Sigmoid colon (tissue), 7 donors: Measurements from ENCODE around the gene ZNF407. TPM values are rescaled to one million over a fixed set of nuclear protein-coding genes. Genes with fewer than 3 reads are reported as not detected.

ENCODE experiments used
- DNase-seq: peaks from one replicate; pipeline ENCODE4 v3.0.0-alpha.2; 2019
- H3K27ac ChIP-seq, 4 donors: fragments of 200-600 bp; sonication (generic); one replicate each; pipeline ENCODE4 v1.5.1; 2016 to 2019; ENCODE audit warnings: mild to moderate bottlenecking in 1 of 4
- H3K27me3 ChIP-seq, 3 donors: fragments of 200-600 bp; sonication (generic); one replicate each; pipeline ENCODE4 v1.5.1; 2019; ENCODE audit warnings: mild to moderate bottlenecking in 1 of 3
- H3K36me3 ChIP-seq, 4 donors: fragments of 200-600 bp; sonication (generic); one replicate each; pipeline ENCODE4 v1.5.1; 2016 to 2019
- H3K4me1 ChIP-seq, 4 donors: fragments of 200-600 bp; sonication (generic); one replicate each; pipeline ENCODE4 v1.5.1; 2017 to 2019
- H3K4me3 ChIP-seq, 4 donors: fragments of 200-600 bp; sonication (generic); one replicate each; pipeline ENCODE4 v1.5.1; 2017 to 2019; ENCODE audit warnings: mild to moderate bottlenecking in 2 of 4, moderate library complexity in 1 of 4
- H3K9me3 ChIP-seq, 4 donors: fragments of 200-600 bp in 3 of 4; sonication (generic) in 3 of 4; one replicate each; pipeline versions ENCODE4 v1.5.1 to v1.6.1; 2013 to 2019
- EP300 ChIP-seq, 4 donors: sonication (generic); formaldehyde crosslinking; IDR thresholded peaks; one replicate each; pipeline ENCODE4 v1.6.1; 2017; ENCODE audit warnings: antibody characterized with exemption in 4 of 4
- POLR2A ChIP-seq, 2 donors: fragments of 450-650 bp; IDR thresholded peaks; one replicate each; pipeline ENCODE4 v1.6.1; 2016; ENCODE audit warnings: antibody characterized with exemption in 2 of 2, mild to moderate bottlenecking in 2 of 2, moderate library complexity in 2 of 2
- POLR2AphosphoS5 ChIP-seq, 4 donors: sonication (generic); formaldehyde crosslinking; IDR thresholded peaks; one replicate each; pipeline ENCODE4 v1.6.1; 2017; ENCODE audit warnings: antibody characterized with exemption in 4 of 4
- WGBS, 2 donors: extraction: QIAGEN DNeasy Blood & Tissue Kit; methylation state at CpG; one replicate each; pipeline ENCODE4 v1.1.7; 2013; 5-methylcytosine and 5-hydroxymethylcytosine counted together
- intact Hi-C: fragments of 100-400 bp; cut with DNase I; formaldehyde crosslinking; loops from one replicate; pipeline ENCODE4 v1.15.1; 2023
- polyA plus RNA-seq, 3 donors: library from polyadenylated mRNA; stranded (reverse); fragments of 200-250 nt; gene quantifications; one replicate each; pipeline ENCODE4 v1.2.3, GENCODE V29; 2013
- total RNA-seq, 4 donors: library from RNA; depleted of rRNA; stranded (reverse); fragments of >200 nt; gene quantifications; one replicate each; pipeline ENCODE4 v1.1.0, GENCODE V29; 2016
- TF ChIP-seq, protein P1 (sequence below), 4 experiments: fragments of 450-650 bp in 3 of 4; fragments of 200-600 bp in 1 of 4; IDR thresholded peaks; one replicate each; pipeline ENCODE4 v1.5.1; 2016 to 2019; ENCODE audit warnings: antibody characterized with exemption in 4 of 4, mild to moderate bottlenecking in 3 of 4, moderate library complexity in 2 of 4
- donor health status: healthy with polysubstance abuse.
- donor health status: Bipolar disorder and iron deficiency.
- donor health status: healthy.

ZNF407 gene
- total and polyA plus RNA-seq, 7 donors: 1.4 to 19.8 (median 16.3) TPM

DNA sequence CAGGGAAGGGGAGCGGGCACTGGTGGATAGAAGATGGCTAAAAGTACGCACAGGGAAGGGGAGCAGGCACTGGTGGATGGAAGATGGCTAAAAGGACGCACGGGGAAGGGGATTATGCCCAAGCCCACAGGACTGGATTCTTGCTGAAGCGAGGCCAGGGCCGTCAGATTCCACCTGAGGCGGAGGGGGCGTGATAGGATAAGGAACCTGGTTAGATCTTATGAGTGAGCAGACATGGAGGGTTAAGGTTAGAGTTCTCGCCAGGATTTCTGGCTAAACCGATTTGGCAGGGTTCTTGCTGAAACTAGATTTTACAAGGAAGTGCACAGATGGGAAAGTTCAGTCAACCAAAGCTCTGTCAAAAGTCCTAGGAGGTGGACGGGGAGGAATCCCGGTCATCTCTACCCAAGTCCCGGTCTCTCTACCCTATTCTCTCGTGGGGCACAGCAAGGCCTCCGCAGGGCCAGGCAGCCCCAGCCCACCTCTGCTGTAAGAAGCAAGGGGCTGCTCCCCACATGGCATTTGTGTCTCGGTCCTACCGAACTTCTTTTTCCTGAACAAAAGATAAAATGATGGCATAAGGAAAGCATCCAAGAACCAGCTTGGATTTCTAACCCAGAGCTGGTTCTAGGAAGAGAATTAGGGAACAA is 470.5 kb downstream of the ZNF407 start:
- Histone ChIP-seq H3K4me3 (no peak overlapping the region), H3K36me3 (peaks cover 0 to 18% (median 13%) of the 10 kb centered on the region in 4 donors), H3K27me3 (no peaks in the 10 kb centered on the region), H3K9me3 (no peaks in the 10 kb centered on the region), H3K27ac (no peak overlapping the region), H3K4me1 (no peaks in the 10 kb centered on the region)
- intact Hi-C loops: no loop called here
- peak; percentile 45 for DNase-seq
- TF ChIP-seq POLR2AphosphoS5 (IDR thresholded peaks at IDR 0.05): no peak
- TF ChIP-seq POLR2A (IDR thresholded peaks at IDR 0.05): no peak
- no peak for TF ChIP-seq EP300 (IDR thresholded peaks at IDR 0.05)
- TF ChIP-seq, protein P1, sequence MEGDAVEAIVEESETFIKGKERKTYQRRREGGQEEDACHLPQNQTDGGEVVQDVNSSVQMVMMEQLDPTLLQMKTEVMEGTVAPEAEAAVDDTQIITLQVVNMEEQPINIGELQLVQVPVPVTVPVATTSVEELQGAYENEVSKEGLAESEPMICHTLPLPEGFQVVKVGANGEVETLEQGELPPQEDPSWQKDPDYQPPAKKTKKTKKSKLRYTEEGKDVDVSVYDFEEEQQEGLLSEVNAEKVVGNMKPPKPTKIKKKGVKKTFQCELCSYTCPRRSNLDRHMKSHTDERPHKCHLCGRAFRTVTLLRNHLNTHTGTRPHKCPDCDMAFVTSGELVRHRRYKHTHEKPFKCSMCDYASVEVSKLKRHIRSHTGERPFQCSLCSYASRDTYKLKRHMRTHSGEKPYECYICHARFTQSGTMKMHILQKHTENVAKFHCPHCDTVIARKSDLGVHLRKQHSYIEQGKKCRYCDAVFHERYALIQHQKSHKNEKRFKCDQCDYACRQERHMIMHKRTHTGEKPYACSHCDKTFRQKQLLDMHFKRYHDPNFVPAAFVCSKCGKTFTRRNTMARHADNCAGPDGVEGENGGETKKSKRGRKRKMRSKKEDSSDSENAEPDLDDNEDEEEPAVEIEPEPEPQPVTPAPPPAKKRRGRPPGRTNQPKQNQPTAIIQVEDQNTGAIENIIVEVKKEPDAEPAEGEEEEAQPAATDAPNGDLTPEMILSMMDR (IDR thresholded peaks at IDR 0.05): no peak
- WGBS, 2 donors: 89 to 91% methylated on average over 17 of the region's 17 CpGs

DNA sequence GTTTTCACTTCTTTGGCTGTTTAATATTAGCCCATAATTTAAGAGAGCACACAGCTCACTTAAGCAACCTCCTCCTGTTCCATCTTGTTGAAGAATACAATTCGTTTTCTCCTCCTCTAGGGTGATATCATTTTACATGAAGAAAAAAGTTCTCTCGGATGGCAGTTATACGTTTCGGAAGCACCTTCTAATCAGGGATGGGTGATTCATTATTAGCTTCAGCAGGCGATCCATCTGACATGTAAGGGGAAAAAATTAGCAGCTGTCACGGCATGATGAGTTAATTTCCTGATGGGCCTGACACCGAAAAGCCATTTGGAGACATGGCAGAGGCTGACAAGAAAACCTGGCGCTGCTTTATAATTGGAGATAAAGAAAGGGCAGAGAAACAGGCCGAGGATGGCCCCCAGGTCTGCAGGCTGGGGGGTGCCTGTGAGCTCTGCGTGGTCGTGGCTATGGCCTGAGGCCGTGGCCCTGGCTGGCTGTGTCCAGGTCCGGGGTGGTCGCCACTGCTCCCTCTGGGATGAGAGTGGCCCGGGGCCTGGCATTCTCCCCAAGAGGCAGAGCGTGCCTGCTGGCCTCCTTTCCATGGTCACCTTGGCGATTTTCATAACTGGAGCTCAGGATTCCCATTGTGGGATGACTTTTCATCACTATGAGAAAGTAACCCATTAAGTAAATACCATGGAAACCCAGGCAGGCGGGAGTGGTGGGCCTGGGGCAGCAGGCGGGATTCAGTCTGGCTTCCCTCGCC is 471.2 kb downstream of the ZNF407 start:
- Histone ChIP-seq H3K9me3 (no peaks in the 10 kb centered on the region), H3K27ac (no peak overlapping the region), H3K27me3 (no peaks in the 10 kb centered on the region), H3K4me1 (no peaks in the 10 kb centered on the region), H3K36me3 (peaks cover 0 to 11% (median 6%) of the 10 kb centered on the region in 4 donors), H3K4me3 (no peak overlapping the region)
- DNase-seq: no peak
- WGBS, 2 donors: 95 to 96% methylated on average over 20 of the region's 20 CpGs
- TF ChIP-seq, protein P1 (IDR thresholded peaks at IDR 0.05): no peak
- TF ChIP-seq POLR2AphosphoS5 (IDR thresholded peaks at IDR 0.05): no peak
- TF ChIP-seq POLR2A (IDR thresholded peaks at IDR 0.05): no peak
- no peak for TF ChIP-seq EP300 (IDR thresholded peaks at IDR 0.05)
- intact Hi-C loops: no loop called here

DNA sequence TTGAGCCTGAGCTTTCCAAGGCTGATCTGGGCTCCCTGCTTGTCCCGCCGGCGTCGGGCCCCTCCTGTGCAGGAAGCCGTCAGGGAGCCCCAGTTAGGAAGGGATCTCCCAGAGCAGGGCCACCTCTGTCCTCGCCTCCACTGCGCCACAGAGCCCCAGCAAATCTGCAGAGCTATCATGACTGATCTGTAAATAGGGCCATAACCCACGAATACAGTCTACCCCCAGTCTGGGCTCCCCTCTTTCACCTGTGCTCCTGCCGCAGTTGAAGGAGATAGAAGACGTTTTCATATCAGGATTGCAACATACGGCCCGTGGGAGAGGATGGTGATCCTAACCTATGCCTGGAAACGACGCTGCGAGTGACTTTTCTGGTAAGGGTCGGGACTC is 472.6 kb downstream of the ZNF407 start:
- intact Hi-C loops: no loop called here
- Histone ChIP-seq H3K27ac (peak overlapping the region in 2 of 4 donors; percentile 37 to 62), H3K4me1 (no peaks in the 10 kb centered on the region), H3K9me3 (no peaks in the 10 kb centered on the region), H3K4me3 (no peak overlapping the region), H3K36me3 (no peaks in the 10 kb centered on the region), H3K27me3 (no peaks in the 10 kb centered on the region)
- no peak for DNase-seq
- TF ChIP-seq, protein P1 (IDR thresholded peaks at IDR 0.05): no peak
- no peak for TF ChIP-seq EP300 (IDR thresholded peaks at IDR 0.05)
- no peak for TF ChIP-seq POLR2A (IDR thresholded peaks at IDR 0.05)
- WGBS, 2 donors: 90 to 91% methylated on average over 16 of the region's 16 CpGs

DNA sequence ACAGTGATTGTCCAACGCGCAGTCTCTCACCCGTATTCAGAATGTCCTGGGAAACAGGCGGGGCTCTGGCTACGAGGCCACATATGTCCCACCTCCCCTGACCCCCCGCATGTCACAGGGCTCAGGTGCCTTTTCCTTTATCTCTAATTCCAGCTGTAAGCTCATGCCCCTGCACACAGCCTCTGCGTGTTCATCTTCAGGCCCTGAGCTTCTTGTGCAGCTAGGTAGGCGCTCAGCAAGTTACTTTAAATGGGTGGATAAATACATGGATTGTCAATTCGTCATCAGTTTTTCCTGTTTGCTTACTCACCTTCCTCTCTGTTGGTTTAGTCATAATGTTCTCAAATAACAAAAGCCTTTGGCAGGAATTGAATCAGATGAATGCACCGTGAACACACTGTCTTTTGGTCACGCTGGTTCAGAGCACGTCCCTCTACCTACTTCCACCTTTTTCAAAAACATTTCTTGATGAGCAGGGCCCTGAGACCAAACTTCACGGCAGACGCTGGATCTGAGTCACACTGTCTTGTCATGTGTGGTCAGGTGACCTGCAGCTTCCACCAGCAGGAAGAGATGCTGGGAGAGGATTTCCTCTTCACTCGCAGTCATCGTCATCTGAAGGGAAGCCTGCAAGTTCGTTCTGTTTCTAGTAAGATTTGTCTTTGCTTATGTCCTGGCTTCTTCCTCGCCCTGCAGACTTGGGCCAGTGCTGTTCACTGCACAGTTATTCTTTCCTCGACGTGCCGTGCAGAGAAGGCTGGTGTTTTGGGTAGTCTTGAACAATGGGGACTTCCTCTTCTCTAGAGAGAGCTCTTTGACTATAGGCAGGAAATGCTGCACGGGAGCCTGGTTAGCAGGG is 473.2 kb downstream of the ZNF407 start:
- WGBS, 2 donors: 55 to 69% methylated on average over 22 of the region's 22 CpGs
- TF ChIP-seq EP300 (IDR thresholded peaks at IDR 0.05): no peak
- peak in 2 of 4 donors; percentile 14 to 39 for TF ChIP-seq POLR2AphosphoS5 (IDR thresholded peaks at IDR 0.05)
- Histone ChIP-seq H3K9me3 (no peaks in the 10 kb centered on the region), H3K4me3 (no peak overlapping the region), H3K27me3 (no peaks in the 10 kb centered on the region), H3K36me3 (no peaks in the 10 kb centered on the region), H3K27ac (peak overlapping the region in 2 of 4 donors; percentile 37 to 62), H3K4me1 (no peaks in the 10 kb centered on the region)
- intact Hi-C loops: no loop called here
- DNase-seq: no peak

DNA sequence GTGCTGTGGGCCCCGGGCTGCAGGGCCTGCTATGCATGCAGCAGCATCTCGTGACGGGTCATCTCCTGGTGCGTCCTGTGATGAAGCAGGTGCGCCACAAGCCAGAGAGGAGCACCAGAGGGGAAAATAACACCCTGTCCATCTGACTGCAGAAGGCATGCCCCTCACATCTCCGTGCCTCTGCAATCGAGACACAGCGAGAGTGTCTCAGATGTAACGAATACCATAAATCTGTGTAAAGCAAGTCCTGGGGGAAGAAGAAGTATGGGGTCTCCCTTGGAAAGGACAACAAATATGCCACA is 473.8 kb downstream of the ZNF407 start:
- H3K4me3 ChIP-seq: no peak overlapping the region
- H3K9me3 ChIP-seq: no peaks in the 10 kb centered on the region
- TF ChIP-seq POLR2AphosphoS5 (IDR thresholded peaks at IDR 0.05) (no peak), EP300 (IDR thresholded peaks at IDR 0.05) (no peak), POLR2A (IDR thresholded peaks at IDR 0.05) (no peak)
- TF ChIP-seq, protein P1 (IDR thresholded peaks at IDR 0.05): no peak
- no peaks in the 10 kb centered on the region for H3K36me3 ChIP-seq
- H3K27me3 ChIP-seq: no peaks in the 10 kb centered on the region
- H3K4me1 ChIP-seq: no peaks in the 10 kb centered on the region
- no peak for DNase-seq
- intact Hi-C loops: no loop called here
- peak overlapping the region in 2 of 4 donors; percentile 37 to 62 for H3K27ac ChIP-seq
- 65 to 86% methylated on average over 9 of the region's 9 CpGs for WGBS, 2 donors
